Liver (tissue), 3 donors: ENCODE results near the gene GHR.

Experiments
- CTCF ChIP-seq: fragments of 150-350 bp; IDR thresholded peaks from 2 replicates; pipeline ENCODE4 v1.5.1; 2017; ENCODE audit warnings: improper control_type of control experiment, low read depth, low read length; ENCODE audit not compliant: missing input control
- MAX ChIP-seq: IDR thresholded peaks from 2 replicates; pipeline ENCODE4 v1.6.1; 2016; ENCODE audit warnings: antibody characterized with exemption
- SP1 ChIP-seq: IDR thresholded peaks from 2 replicates; pipeline ENCODE4 v1.6.1; 2018; ENCODE audit warnings: antibody characterized with exemption, mild to moderate bottlenecking
- TAF1 ChIP-seq: conservative IDR thresholded peaks from 2 replicates; pipeline ENCODE4 v1.6.1; 2016; ENCODE audit warnings: antibody characterized with exemption, mild to moderate bottlenecking
- TF ChIP-seq, protein P1 (sequence below): IDR thresholded peaks from 2 replicates; pipeline ENCODE4 v1.6.1; 2016; ENCODE audit warnings: antibody characterized with exemption
- donor health status: healthy.
- donor health status: healthy.

- no peak for TF ChIP-seq CTCF
- TF ChIP-seq SP1 = no peak
- TF ChIP-seq, protein P1, sequence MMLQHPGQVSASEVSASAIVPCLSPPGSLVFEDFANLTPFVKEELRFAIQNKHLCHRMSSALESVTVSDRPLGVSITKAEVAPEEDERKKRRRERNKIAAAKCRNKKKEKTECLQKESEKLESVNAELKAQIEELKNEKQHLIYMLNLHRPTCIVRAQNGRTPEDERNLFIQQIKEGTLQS = no peak
- TF ChIP-seq TAF1 = no peak
- TF ChIP-seq MAX = no peak
These were observed 73.3 kb downstream of the GHR start for GRCh38 chr5:42496397-42497156.
